Hematopoietic multipotent progenitor cell treated with erythropoietin and hydrocortisone succinate and interleukin-3 and kit ligand, for 8 days (in vitro differentiated cells): Measurements from ENCODE around the gene CSF3.
"Not testable (repeated sequence)": the region's sequence is repeated elsewhere in the genome, so short reads cannot be mapped to it uniquely, and the experiment has no call there.

Experiments used
- DNase-seq: peaks from one replicate; pipeline ENCODE4 v3.0.0-alpha.2; 2015

The CSF3 gene

DNA sequence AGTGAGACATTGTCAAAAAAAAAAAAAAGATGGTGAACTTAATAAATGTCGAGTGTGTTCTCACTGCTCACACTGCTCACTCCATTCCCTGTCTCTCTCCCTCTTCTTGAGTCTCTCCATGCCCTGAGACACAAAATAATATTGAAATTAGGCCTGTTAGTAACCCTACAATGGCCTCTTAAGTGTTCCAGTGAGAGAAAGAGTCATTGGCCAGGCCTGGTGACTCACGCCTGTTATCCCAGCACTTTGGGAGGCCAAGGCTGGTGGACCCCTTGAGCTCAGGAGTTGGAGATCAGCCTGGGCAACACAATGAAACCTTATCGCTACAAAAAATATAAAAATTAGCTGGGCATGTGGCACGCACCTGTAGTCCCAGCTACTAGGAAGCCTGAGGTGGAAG lies 16.2 kb upstream of the CSF3 start:
- DNase-seq = no peak

- no peak for DNase-seq
Measured at GRCh38 chr17:40000161-40000560, 15.1 kb upstream of the CSF3 start.

DNA sequence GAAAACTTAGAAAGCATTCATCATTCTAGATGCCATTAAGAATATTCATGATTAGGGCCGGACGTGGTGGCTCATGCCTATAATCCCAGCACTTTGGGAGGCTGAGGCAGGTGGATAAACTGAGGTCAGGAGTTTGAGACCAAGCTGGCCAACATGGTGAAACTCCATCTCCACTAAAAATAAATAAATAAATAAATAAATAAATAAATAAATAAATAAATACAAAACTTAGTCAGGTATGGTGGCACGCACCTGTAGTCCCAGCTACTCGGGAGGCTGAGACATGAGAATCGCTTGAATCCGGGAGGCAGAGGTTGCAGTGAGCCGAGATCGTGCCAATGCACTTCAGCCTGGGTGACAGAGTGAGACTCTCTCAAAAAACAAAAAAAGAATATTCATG lies 13.9 kb upstream of the CSF3 start:
- DNase-seq = not testable (repeated sequence)

DNA sequence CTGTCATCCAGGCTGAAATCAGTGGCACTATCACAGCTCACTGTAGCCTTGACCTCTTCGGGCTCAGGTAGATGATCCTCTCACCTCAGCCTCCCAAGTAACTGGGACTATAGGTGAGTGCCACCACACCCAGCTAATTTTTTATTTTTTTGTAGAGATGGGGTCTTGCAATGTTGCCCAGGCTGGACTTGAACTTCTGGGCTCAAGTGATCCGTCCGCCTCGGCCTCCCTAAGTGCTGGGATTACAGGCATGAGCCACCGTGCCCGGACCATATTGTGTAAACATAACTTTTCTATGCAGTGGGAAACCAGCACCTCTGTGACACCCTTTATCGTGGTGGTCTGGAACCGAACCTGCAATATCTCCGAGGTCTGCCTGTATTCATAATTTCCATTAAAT lies 11.2 kb upstream of the CSF3 start:
- DNase-seq = no peak

GRCh38 chr17:40004712-40005111 lies 10.5 kb upstream of the CSF3 start:
- DNase-seq = no peak

- no peak for DNase-seq
Measured at GRCh38 chr17:40005520-40005919, 9.7 kb upstream of the CSF3 start.

GRCh38 chr17:40010946-40011500 lies 4.2 kb upstream of the CSF3 start:
- not testable (repeated sequence) for DNase-seq

GRCh38 chr17:40012017-40012647 lies 3.1 kb upstream of the CSF3 start:
- not testable (repeated sequence) for DNase-seq

DNA sequence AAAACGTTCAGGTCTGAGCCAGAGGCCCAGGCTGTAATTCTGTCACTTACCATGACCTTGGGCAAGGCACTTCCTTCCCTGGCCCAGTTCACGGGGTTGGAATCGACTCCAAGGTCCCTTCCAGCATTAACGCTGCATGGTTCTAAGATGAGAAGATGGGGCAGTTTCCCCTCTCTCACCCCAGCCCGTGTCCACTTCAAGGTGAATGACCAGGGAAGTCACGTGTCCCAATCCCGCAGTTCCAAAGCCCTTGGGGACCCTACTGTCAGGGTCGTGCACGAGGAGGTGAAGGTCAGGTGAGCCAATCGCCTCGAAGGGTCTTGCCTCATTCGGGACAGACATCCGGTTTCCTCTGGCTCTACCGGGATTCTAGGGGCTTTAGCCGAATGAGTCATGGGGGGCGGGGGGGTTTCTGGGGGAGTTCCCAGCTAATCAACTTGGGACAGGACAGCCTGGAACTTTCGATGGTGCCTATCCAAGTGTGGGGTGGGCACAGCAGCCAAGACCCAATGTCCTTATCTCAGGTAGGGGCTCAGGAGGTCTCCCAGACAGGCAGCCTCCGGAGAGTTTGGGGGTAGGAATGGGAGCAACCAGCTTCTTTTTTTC lies 762 bp upstream of the CSF3 start:
- DNase-seq = no peak

DNA sequence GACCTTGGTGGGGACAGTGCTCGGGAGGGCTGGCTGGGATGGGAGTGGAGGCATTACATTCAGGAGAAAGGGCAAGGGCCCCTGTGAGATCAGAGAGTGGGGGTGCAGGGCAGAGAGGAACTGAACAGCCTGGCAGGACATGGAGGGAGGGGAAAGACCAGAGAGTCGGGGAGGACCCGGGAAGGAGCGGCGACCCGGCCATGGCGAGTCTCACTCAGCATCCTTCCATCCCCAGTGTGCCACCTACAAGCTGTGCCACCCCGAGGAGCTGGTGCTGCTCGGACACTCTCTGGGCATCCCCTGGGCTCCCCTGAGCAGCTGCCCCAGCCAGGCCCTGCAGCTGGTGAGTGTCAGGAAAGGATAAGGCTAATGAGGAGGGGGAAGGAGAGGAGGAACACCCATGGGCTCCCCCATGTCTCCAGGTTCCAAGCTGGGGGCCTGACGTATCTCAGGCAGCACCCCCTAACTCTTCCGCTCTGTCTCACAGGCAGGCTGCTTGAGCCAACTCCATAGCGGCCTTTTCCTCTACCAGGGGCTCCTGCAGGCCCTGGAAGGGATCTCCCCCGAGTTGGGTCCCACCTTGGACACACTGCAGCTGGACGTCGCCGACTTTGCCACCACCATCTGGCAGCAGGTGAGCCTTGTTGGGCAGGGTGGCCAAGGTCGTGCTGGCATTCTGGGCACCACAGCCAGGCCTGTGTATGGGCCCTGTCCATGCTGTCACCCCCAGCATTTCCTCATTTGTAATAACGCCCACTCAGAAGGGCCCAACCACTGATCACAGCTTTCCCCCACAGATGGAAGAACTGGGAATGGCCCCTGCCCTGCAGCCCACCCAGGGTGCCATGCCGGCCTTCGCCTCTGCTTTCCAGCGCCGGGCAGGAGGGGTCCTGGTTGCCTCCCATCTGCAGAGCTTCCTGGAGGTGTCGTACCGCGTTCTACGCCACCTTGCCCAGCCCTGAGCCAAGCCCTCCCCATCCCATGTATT lies 1.1 kb downstream of the CSF3 start:
- no peak for DNase-seq

- no peak for DNase-seq
Measured at GRCh38 chr17:40017422-40018080, 2.3 kb downstream of the CSF3 start.

DNA sequence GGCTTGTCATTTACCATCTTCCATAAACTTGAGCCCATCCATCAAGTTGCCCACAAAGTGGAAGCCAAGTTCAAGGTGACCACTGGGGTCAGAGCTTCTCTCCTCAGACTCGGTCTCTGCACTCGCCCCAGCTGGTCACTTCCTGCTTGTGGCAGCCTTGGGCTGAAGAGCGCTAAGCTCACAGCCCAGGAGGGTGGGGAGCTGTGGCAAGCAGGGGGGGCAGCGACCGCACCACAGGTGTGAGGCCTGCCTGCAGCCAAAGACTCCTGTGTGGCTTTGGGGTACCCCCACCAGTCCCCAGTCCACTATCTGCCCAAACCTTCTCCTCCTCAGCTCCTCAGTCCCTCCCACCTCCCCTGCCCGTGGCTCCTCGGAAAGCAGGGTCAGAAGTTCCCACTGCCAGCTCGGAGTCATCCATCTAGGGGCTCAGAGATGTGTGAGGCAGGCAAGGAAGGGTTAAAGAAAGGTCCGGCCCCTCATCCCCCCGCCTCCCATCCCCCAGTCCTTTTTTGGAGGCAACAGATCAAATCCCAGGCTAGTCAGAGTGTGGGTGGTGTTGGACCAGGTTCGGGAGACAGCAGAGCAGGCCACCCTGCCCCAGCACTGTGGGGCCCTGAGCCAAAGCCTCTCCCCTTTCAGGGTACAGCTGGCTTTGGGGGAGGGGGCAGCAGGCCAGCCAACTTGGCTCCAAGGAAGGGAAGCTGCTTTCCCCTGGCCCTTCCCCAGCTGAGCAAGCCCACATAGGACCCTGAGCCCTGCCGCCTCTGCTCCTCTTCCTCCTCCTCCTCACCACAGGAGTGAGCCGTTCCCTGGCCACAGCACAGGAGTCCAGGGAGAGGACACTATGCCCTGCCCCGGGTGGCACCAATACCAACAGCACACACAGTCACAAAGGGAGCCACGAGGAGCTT lies 3.2 kb downstream of the CSF3 start:
- no peak for DNase-seq

- DNase-seq = no peak
Measured at GRCh38 chr17:40019140-40019991, 4.1 kb downstream of the CSF3 start.

DNA sequence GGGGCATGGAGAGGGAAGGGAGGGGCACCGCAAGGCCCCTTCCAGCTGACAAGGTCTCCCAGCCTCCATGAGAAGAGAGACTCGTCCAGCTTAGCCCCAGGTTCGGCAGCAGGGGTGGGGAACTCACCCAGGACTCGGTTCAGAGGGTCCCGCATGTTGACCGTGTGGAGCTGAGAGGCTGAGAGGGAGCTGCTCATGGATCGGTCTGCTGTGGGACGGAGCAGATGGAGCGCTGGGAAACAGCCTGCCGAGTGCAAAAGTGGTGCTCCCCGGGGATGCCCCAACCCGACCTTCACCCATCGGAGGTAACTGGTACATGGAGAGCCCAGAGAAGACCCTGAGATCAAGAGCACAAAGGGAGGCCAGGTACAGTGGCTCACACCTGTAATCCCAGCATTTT lies 4.9 kb downstream of the CSF3 start:
- DNase-seq = no peak

DNA sequence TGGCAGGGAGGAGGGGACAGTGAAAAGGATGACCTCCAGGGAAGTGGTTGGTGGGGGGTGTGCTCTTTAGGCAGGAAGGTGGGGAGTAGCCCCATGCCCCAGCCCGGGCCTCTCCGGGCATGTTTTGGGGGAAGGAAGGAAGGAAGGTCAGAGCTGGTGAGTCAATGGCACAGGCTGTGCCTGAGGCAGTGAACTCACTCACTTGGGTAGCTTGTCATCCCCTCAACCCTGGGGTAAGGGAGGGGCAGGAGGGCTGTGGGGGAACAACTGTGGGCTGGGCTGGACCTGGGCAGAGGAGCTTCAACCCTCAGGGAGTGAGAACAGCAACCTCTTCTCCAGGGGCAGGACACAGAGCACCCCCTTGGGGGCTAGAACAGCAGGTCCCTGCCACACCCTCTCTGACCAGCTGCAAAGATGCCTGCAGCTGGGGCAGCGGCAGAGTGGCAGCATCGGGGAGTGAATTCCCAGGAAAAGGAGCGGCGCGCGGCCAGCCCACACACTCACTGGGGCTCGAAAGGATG lies 6.3 kb downstream of the CSF3 start:
- DNase-seq = no peak

GRCh38 chr17:40022497-40022896 lies 7.3 kb downstream of the CSF3 start:
- DNase-seq = no peak

GRCh38 chr17:40022961-40023541 lies 7.8 kb downstream of the CSF3 start:
- DNase-seq = no peak

- DNase-seq = no peak
Measured at GRCh38 chr17:40023590-40024292, 8.5 kb downstream of the CSF3 start.

GRCh38 chr17:40024901-40025300 lies 9.7 kb downstream of the CSF3 start:
- DNase-seq = no peak

GRCh38 chr17:40025559-40025958 lies 10.3 kb downstream of the CSF3 start:
- no peak for DNase-seq
